Vagina (tissue), 2 donors: ENCODE data around the gene MMP7. TPM values are rescaled to one million over a fixed set of nuclear protein-coding genes. Genes with fewer than 3 reads are reported as not detected.
"Not testable (repeated sequence)": the region's sequence is repeated elsewhere in the genome, so short reads cannot be mapped to it uniquely, and the experiment has no call there.

Source experiments
- DNase-seq, 2 donors: peaks; one replicate each; pipeline ENCODE4 v3.0.0-alpha.2; 2017; ENCODE audit errors: extremely low spot score in 2 of 2
- H3K27ac ChIP-seq: fragments of 200-600 bp; sonication (generic); one replicate; pipeline ENCODE4 v1.5.1; 2019
- H3K27me3 ChIP-seq: fragments of 200-600 bp; sonication (generic); one replicate; pipeline ENCODE4 v1.5.1; 2019
- H3K36me3 ChIP-seq, 2 donors: fragments of 200-600 bp; sonication (generic); one replicate each; pipeline ENCODE4 v1.5.1; 2017 to 2019
- H3K4me1 ChIP-seq: fragments of 200-600 bp; sonication (generic); one replicate; pipeline ENCODE4 v1.5.1; 2019
- H3K4me3 ChIP-seq, 2 donors: fragments of 200-600 bp; sonication (generic); 1 replicate in 1 of 2; 2 replicates in 1 of 2; pipeline ENCODE4 v1.5.1; 2016 to 2019
- H3K9me3 ChIP-seq: fragments of 200-600 bp; sonication (generic); one replicate; pipeline ENCODE4 v1.5.1; 2019
- CTCF ChIP-seq, 3 experiments: fragments of 450-650 bp in 2 of 3; fragments of 200-600 bp in 1 of 3; sonication (generic) in 1 of 3; IDR thresholded peaks; one replicate each; pipeline ENCODE4 v1.5.1; 2017 to 2019; ENCODE audit warnings: antibody characterized with exemption in 3 of 3, mild to moderate bottlenecking in 2 of 3, moderate library complexity in 2 of 3
- POLR2A ChIP-seq, 2 donors: fragments of 450-650 bp; IDR thresholded peaks; one replicate each; pipeline ENCODE4 v1.6.1; 2017; ENCODE audit warnings: antibody characterized with exemption in 2 of 2, mild to moderate bottlenecking in 2 of 2, moderate library complexity in 2 of 2
- POLR2AphosphoS5 ChIP-seq, 2 donors: sonication (generic); formaldehyde crosslinking; IDR thresholded peaks; one replicate each; pipeline ENCODE4 v1.9.0; 2017; ENCODE audit warnings: antibody characterized with exemption in 2 of 2, mild to moderate bottlenecking in 2 of 2, low read depth in 1 of 2; ENCODE audit not compliant: insufficient read depth in 1 of 2
- intact Hi-C: fragments of 100-400 bp; cut with DNase I; formaldehyde crosslinking; loops from one replicate; pipeline ENCODE4 v1.15.1; 2023
- total RNA-seq: library from RNA; depleted of rRNA; stranded (reverse); fragments of >200 nt; gene quantifications from one replicate; pipeline ENCODE4 v1.2.3, GENCODE V29; 2016

MMP7 gene
- total RNA-seq, 1 donor from 2014 or later: 6.9 TPM

DNA sequence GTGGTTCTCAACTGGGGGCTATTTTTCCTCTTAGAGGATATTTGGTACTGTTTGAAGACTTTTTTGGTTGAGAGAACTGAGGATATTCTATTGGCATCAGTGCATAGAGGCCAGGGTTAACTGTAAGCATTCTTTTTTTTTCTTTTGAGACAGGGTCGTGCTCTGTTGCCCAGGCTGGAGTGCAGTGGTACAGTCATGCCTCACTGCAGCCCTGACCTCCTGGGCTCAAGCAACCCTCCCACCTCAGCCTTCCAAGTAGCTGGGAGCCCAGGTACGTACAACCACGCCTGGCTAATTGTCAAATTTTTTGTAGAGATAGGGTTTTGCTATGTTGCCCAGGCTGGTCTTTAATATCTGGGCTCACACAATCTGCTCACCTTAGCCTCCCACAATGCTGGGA is 12.9 kb downstream of the MMP7 start:
- no peak for DNase-seq
- no peaks in the 10 kb centered on the region for H3K36me3 ChIP-seq
- no peak overlapping the region for H3K4me3 ChIP-seq
- H3K27ac ChIP-seq: no peak overlapping the region
- H3K27me3 ChIP-seq: no peaks in the 10 kb centered on the region
- TF ChIP-seq POLR2A (IDR thresholded peaks at IDR 0.05): no peak
- no peak for TF ChIP-seq CTCF (IDR thresholded peaks at IDR 0.05)
- TF ChIP-seq POLR2AphosphoS5 (IDR thresholded peaks at IDR 0.05; ENCODE audit: insufficient read depth in 1 of 2, low read depth in 1 of 2): no peak
- H3K4me1 ChIP-seq: no peaks in the 10 kb centered on the region
- H3K9me3 ChIP-seq: no peaks in the 10 kb centered on the region
- intact Hi-C loops: no loop called here

DNA sequence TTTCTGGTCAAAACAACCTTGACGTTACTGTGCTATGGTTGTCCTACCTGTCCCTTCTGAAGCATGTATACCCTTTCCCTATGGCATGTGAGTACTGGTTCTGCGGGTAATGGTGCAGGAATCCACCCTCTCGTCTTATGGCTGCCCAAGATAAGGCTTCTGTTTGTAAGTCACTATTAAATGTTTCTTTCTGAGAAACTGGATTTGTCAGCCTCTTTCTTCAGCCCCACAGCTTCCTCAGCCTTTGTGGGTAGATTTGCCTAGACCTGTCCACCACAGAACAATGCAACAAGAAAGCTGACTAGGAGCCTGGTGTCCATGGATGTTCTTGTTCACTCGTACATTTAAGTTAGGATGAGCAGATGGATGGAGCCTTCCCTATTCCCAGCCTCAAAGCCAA is 14.4 kb downstream of the MMP7 start:
- Histone ChIP-seq H3K4me3 (no peak overlapping the region), H3K9me3 (no peaks in the 10 kb centered on the region), H3K36me3 (no peaks in the 10 kb centered on the region), H3K4me1 (no peaks in the 10 kb centered on the region), H3K27ac (no peak overlapping the region), H3K27me3 (no peaks in the 10 kb centered on the region)
- intact Hi-C loops: no loop called here
- no peak for DNase-seq
- TF ChIP-seq CTCF (IDR thresholded peaks at IDR 0.05) (no peak), POLR2AphosphoS5 (IDR thresholded peaks at IDR 0.05; ENCODE audit: insufficient read depth in 1 of 2, low read depth in 1 of 2) (no peak), POLR2A (IDR thresholded peaks at IDR 0.05) (no peak)

DNA sequence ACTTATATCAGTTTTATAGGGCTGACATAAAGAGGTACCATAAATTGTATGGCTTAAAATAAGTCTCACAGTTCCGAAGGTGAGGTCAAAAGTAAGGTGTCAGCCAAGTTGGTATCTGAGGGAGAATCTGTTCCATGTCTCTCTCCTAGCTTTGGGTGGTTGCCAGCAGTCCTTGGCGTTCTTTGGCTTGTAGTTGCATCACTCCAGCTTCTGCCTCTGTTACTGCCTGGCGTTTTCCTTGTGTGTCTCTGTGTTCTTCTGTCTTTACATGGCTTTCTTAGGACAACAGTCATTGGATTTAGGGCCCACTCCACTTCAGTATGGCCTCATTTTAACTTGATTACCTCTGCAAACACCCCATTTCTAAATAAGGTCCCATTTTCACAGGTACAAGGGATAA is 16.7 kb downstream of the MMP7 start:
- Histone ChIP-seq H3K9me3 (no peaks in the 10 kb centered on the region), H3K36me3 (no peaks in the 10 kb centered on the region), H3K4me1 (no peaks in the 10 kb centered on the region), H3K27ac (no peak overlapping the region), H3K27me3 (no peaks in the 10 kb centered on the region), H3K4me3 (no peak overlapping the region)
- intact Hi-C loops: no loop called here
- TF ChIP-seq POLR2AphosphoS5 (IDR thresholded peaks at IDR 0.05; ENCODE audit: insufficient read depth in 1 of 2, low read depth in 1 of 2): no peak
- no peak for TF ChIP-seq CTCF (IDR thresholded peaks at IDR 0.05)
- TF ChIP-seq POLR2A (IDR thresholded peaks at IDR 0.05): no peak
- DNase-seq: no peak

DNA sequence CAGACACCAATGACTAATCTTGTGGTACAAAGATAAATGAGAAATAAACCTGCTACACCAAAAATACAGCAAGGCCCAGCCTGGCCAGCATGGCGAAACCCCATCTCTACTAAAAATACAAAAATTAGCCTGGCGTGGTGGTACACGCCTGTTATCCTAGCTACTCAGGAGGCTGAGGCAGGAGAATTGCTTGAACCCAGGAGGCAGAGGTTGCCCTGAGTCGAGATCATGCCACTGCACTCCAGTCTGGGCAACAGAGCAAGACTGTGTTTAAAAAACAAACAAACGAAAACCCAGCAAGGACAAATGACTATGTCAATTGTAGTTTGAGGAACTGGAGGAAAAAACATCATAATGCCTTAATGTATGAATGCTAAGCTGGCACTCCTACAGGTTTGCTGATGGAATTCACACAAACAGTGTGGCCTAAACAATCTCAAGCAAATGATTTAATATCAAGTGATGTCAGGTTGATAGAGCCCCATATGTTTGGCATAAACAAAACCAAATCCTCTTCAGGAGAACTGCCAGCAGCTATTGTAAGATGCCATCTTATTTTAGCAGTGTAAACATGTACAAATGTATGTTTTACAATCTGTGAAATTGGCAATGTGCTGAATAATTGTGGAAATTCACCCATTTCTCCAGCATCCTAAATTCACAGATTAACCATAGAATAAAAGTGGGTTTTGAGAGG is 20.0 kb downstream of the MMP7 start:
- no peaks in the 10 kb centered on the region for H3K36me3 ChIP-seq
- H3K4me1 ChIP-seq: no peaks in the 10 kb centered on the region
- H3K27ac ChIP-seq: no peak overlapping the region
- no peak overlapping the region for H3K4me3 ChIP-seq
- H3K27me3 ChIP-seq: no peaks in the 10 kb centered on the region
- intact Hi-C loops: no loop called here
- no peak for TF ChIP-seq POLR2A (IDR thresholded peaks at IDR 0.05)
- no peak for TF ChIP-seq CTCF (IDR thresholded peaks at IDR 0.05)
- no peak for TF ChIP-seq POLR2AphosphoS5 (IDR thresholded peaks at IDR 0.05; ENCODE audit: insufficient read depth in 1 of 2, low read depth in 1 of 2)
- H3K9me3 ChIP-seq: no peaks in the 10 kb centered on the region
- no peak for DNase-seq

DNA sequence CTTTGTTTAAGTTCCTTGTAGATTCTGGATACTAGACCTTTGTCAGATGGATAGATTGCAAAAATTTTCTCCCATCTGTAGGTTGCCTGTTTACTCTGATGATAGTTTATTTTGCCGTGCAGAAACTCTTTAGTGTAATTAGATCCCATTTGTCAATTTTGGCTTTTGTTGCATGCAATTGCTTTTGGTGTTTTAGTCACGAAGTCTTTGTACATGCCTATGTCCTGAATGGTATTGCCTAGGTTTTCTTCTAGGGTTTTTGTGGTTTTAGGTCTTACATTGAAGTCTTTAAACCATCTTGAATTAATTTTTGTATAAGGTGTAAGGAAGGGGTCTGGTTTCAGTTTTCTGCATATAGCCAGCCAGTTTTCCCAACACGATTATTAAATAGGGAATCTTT is 27.7 kb downstream of the MMP7 start:
- intact Hi-C loops, H3K27ac ChIP-seq, H3K4me3 ChIP-seq, H3K27me3 ChIP-seq, H3K9me3 ChIP-seq, H3K36me3 ChIP-seq, H3K4me1 ChIP-seq, DNase-seq: not testable (repeated sequence)
